ENCODE data around the gene PARM1. TPM values are rescaled to one million over a fixed set of nuclear protein-coding genes. Genes with fewer than 3 reads are reported as not detected.
"Not testable (repeated sequence)": the region's sequence is repeated elsewhere in the genome, so short reads cannot be mapped to it uniquely, and the experiment has no call there.

PARM1 gene
- total RNA-seq, 4 donors from 2014 or later: 12.9 to 25.7 (median 24.1) TPM

GRCh38 chr4:74982546-74983252, 49.8 kb downstream of the PARM1 start:
- Histone ChIP-seq H3K36me3 (no peaks in the 10 kb centered on the region), H3K9me3 (peaks cover 0 to 4% (median 0%) of the 10 kb centered on the region in 4 donors), H3K27me3 (no peaks in the 10 kb centered on the region), H3K4me3 (no peak overlapping the region), H3K4me1 (no peaks in the 10 kb centered on the region), H3K27ac (replicated peaks in 1 of 4) (no peak overlapping the region)
- TF ChIP-seq CTCF (IDR thresholded peaks at IDR 0.05) (no peak), POLR2A (IDR thresholded peaks at IDR 0.05; ENCODE audit: low read depth) (no peak), POLR2AphosphoS5 (IDR thresholded peaks at IDR 0.05) (no peak), EP300 (IDR thresholded peaks at IDR 0.05) (no peak)
- no peak for DNase-seq (ENCODE audit: extremely low spot score)
- intact Hi-C loops (cut with DNase I): no loop called here
- whole genome bisulfite sequencing: 61% methylated on average over 1 of the region's 1 CpG

DNA sequence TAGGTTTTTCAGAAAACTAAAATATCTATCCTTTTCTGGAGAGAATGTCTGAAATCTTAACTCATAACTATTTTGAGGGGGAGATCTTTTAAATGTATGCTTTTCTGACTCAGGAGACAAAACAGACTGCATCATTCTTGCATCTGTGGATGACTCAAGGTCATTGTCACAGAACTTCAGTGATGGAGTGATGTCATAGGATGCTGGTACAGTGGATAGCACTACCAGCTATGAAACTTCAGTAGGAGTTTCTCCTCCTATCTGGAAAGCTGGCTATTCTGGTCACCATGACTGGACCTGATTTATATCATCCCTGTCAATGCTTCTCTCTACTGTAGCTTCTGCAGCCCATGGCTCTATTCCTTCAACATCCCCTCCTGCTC, 50.3 kb downstream of the PARM1 start:
- Histone ChIP-seq H3K4me1 (no peaks in the 10 kb centered on the region), H3K27ac (replicated peaks in 1 of 4) (no peak overlapping the region), H3K36me3 (no peaks in the 10 kb centered on the region), H3K4me3 (no peak overlapping the region), H3K27me3 (no peaks in the 10 kb centered on the region), H3K9me3 (no peaks in the 10 kb centered on the region)
- no peak for DNase-seq (ENCODE audit: extremely low spot score)
- intact Hi-C loops (cut with DNase I): no loop called here
- no peak for TF ChIP-seq EP300 (IDR thresholded peaks at IDR 0.05)
- TF ChIP-seq POLR2AphosphoS5 (IDR thresholded peaks at IDR 0.05): no peak
- TF ChIP-seq POLR2A (IDR thresholded peaks at IDR 0.05; ENCODE audit: low read depth): no peak
- no peak for TF ChIP-seq CTCF (IDR thresholded peaks at IDR 0.05)

DNA sequence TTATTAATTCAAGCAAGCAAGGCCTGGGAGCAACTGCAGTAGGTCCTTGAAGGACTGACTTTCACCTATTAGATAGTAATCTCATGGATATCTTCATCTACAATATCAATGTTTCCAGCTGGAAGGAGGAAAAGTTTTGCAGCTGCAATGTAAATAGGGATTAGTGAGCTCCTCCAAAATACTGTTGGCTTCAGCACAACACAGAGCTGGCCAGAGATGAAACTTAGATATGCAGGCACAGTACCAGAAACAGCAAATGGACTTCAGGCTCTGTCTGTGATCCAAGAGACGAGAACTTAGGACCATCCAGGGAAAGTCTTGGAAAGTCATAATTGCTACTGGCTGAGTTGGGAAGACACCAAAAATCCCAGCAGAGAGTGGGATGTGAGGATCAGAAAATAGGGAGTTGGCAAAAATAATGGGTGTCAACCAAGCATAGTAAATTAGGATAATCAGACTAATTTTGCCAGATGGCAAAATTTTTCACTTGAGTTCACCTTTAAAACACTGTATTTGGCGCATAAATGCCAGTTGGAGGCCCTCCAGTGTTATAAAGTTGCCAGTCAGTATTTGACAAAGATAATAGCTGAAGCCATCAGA, 57.5 kb downstream of the PARM1 start:
- H3K27ac ChIP-seq (replicated peaks in 1 of 4): no peak overlapping the region
- no peaks in the 10 kb centered on the region for H3K36me3 ChIP-seq
- peaks cover 0 to 11% (median 5%) of the 10 kb centered on the region in 4 donors for H3K4me1 ChIP-seq
- no peaks in the 10 kb centered on the region for H3K27me3 ChIP-seq
- TF ChIP-seq POLR2AphosphoS5 (IDR thresholded peaks at IDR 0.05) (no peak), POLR2A (IDR thresholded peaks at IDR 0.05; ENCODE audit: low read depth) (no peak), CTCF (IDR thresholded peaks at IDR 0.05) (no peak), EP300 (IDR thresholded peaks at IDR 0.05) (no peak)
- no peaks in the 10 kb centered on the region for H3K9me3 ChIP-seq
- WGBS: 47% methylated on average over 2 of the region's 2 CpGs
- peak; percentile 21 for DNase-seq (ENCODE audit: extremely low spot score)
- no peak overlapping the region for H3K4me3 ChIP-seq
- intact Hi-C loops (cut with DNase I): no loop called here

GRCh38 chr4:74994436-74994835, 61.5 kb downstream of the PARM1 start:
- DNase-seq (ENCODE audit: extremely low spot score); intact Hi-C loops (cut with DNase I); H3K27me3 ChIP-seq; H3K36me3 ChIP-seq; H3K4me1 ChIP-seq; H3K4me3 ChIP-seq; H3K27ac ChIP-seq (replicated peaks in 1 of 4); H3K9me3 ChIP-seq: not testable (repeated sequence)
- WGBS: 93% methylated on average over 2 of the region's 2 CpGs

- no peaks in the 10 kb centered on the region for H3K36me3 ChIP-seq
- intact Hi-C loops (cut with DNase I): no loop called here
- H3K9me3 ChIP-seq: no peaks in the 10 kb centered on the region
- H3K27me3 ChIP-seq: no peaks in the 10 kb centered on the region
- DNase-seq (ENCODE audit: extremely low spot score): peak; percentile 78
- H3K4me1 ChIP-seq: no peaks in the 10 kb centered on the region
- H3K4me3 ChIP-seq: no peak overlapping the region
- no peak overlapping the region for H3K27ac ChIP-seq (replicated peaks in 1 of 4)
- WGBS: 71% methylated on average over 1 of the region's 1 CpG
- TF ChIP-seq POLR2AphosphoS5 (IDR thresholded peaks at IDR 0.05): no peak
- TF ChIP-seq POLR2A (IDR thresholded peaks at IDR 0.05; ENCODE audit: low read depth): no peak
- TF ChIP-seq CTCF (IDR thresholded peaks at IDR 0.05): no peak
- TF ChIP-seq EP300 (IDR thresholded peaks at IDR 0.05): no peak
These were observed 64.1 kb downstream of the PARM1 start for GRCh38 chr4:74996996-74997395.

Measured in esophagus muscularis mucosa (tissue), 4 donors.